K562 (cell line): ENCODE results near the gene NES. TPM values are rescaled to one million over a fixed set of nuclear protein-coding genes. Genes with fewer than 3 reads are reported as not detected.
A peak's percentile ranks its signal among the peaks of the same experiment; 100 is the strongest.
"Not testable (repeated sequence)": the region's sequence is repeated elsewhere in the genome, so short reads cannot be mapped to it uniquely, and the experiment has no call there.

Source experiments
- ATAC-seq: fragments of 200-7000 bp; cut with Tn5 transposase; 3 replicates; pipeline ENCODE4 v1.9.1; 2020; ENCODE audit warnings: moderate library complexity
- BruUV-seq: library from RNA; stranded (reverse); fragments of 400-500 nt; replicated peaks from 2 replicates; lab custom pipeline; 2021; lab: Mats Ljungman, UMichigan
- CTCF ChIA-PET: fragments of 300-600 bp; formaldehyde crosslinking; extraction: SDS; loops from one replicate; lab custom pipeline; 2021; ENCODE audit warnings: low intra/inter-chr PET ratio; lab: Yijun Ruan, JAX
- POLR2A ChIA-PET: fragments of 300-600, 350-650 bp; sonication (Branson Sonifier 250); formaldehyde crosslinking; extraction: SDS; loops from one replicate; lab custom pipeline; 2021; ENCODE audit warnings: antibody characterized with exemption, inconsistent platforms; lab: Yijun Ruan, JAX
- DNase-seq, 4 experiments: peaks; one replicate each; pipeline versions ENCODE4 v3.0.0 to v3.0.0-alpha.2; 2011 to 2018; ENCODE audit warnings: low spot score in 3 of 4, mixed read lengths in 3 of 4; ENCODE audit errors: extremely low read depth in 1 of 4
- FAIRE-seq: peaks from 2 replicates; lab custom pipeline; 2011; peaks lifted over from hg19 to GRCh38; lab: Jason Lieb, UNC
- H2AFZ ChIP-seq: 2 replicates; pipeline ENCODE4 v1.6.0; 2011; ENCODE audit warnings: low read depth, low read length, control low read depth, inconsistent platforms
- H3K27ac ChIP-seq: fragments of 200-600 bp; 3 replicates; pipeline ENCODE4 v1.8.0; 2011; ENCODE audit warnings: low read depth, mild to moderate bottlenecking, control low read depth, inconsistent platforms, low read length, moderate library complexity, mixed read lengths; ENCODE audit errors: extremely low read depth
- H3K27me3 ChIP-seq, 2 experiments: fragments of 300-600 bp in 1 of 2; 2 replicates in 1 of 2; 3 replicates in 1 of 2; pipeline versions ENCODE4 v1.6.0 to v1.8.0; 2011; ENCODE audit warnings: inconsistent platforms in 2 of 2, low read length in 2 of 2, mild to moderate bottlenecking in 1 of 2, mixed read lengths in 1 of 2, moderate library complexity in 1 of 2; ENCODE audit not compliant: control insufficient read depth in 2 of 2, insufficient read depth in 2 of 2
- H3K36me3 ChIP-seq: fragments of 300-600 bp; 3 replicates; pipeline ENCODE4 v1.8.0; 2011; ENCODE audit warnings: mild to moderate bottlenecking, low read length, inconsistent platforms; ENCODE audit not compliant: control insufficient read depth, insufficient read depth
- H3K4me1 ChIP-seq, 2 experiments: fragments of 200-600 bp in 1 of 2; replicated peaks in 1 of 2; 2 replicates in 1 of 2; 3 replicates in 1 of 2; pipeline versions ENCODE4 v1.5.1 to v1.8.0; 2011; ENCODE audit warnings: inconsistent platforms in 2 of 2, low read length in 2 of 2, mild to moderate bottlenecking in 1 of 2, mixed read lengths in 1 of 2, moderate library complexity in 1 of 2; ENCODE audit not compliant: control insufficient read depth in 2 of 2, insufficient read depth in 2 of 2
- H3K4me2 ChIP-seq: 2 replicates; pipeline ENCODE4 v1.6.1; 2011; ENCODE audit warnings: low read length, control low read depth, inconsistent platforms, mixed read lengths; ENCODE audit not compliant: insufficient read depth
- H3K4me3 ChIP-seq: fragments of 200-600 bp; sonication (generic), shearing (Covaris generic); 2 replicates; pipeline ENCODE4 v1.5.1; 2016; ENCODE audit warnings: control low read depth, inconsistent platforms
- H3K79me2 ChIP-seq: fragments of 200-600 bp; 3 replicates; pipeline ENCODE4 v1.8.0; 2011; ENCODE audit warnings: low read length, inconsistent platforms; ENCODE audit not compliant: control insufficient read depth, insufficient read depth
- H3K9ac ChIP-seq, 2 experiments: 2 replicates each; pipeline versions ENCODE4 v1.6.0 to v1.6.1; 2011; ENCODE audit warnings: low read depth in 2 of 2, low read length in 2 of 2, control low read depth in 1 of 2, inconsistent platforms in 1 of 2, mild to moderate bottlenecking in 1 of 2, mixed read lengths in 1 of 2; ENCODE audit not compliant: insufficient read depth in 1 of 2
- H3K9me1 ChIP-seq: one replicate; pipeline ENCODE4 v1.6.0; 2011; ENCODE audit warnings: inconsistent platforms, mild to moderate bottlenecking, low read length, moderate library complexity; ENCODE audit not compliant: control insufficient read depth, insufficient read depth
- H3K9me3 ChIP-seq: replicated peaks from 2 replicates; pipeline ENCODE4 v1.5.1; 2011; ENCODE audit warnings: low read depth, low read length, inconsistent platforms; ENCODE audit not compliant: control insufficient read depth, insufficient read depth
- H4K20me1 ChIP-seq: replicated peaks from 2 replicates; pipeline ENCODE4 v1.6.1; 2011; ENCODE audit warnings: low read length, inconsistent platforms, mixed read lengths; ENCODE audit not compliant: control insufficient read depth, insufficient read depth
- ARID2 ChIP-seq: fragments of 450-650 bp; IDR thresholded peaks from 2 replicates; pipeline ENCODE4 v1.6.1; 2017; ENCODE audit warnings: antibody characterized with exemption, mild to moderate bottlenecking
- BCOR ChIP-seq: fragments of 450-650 bp; IDR thresholded peaks from 2 replicates; pipeline ENCODE4 v1.6.1; 2016
- HLTF ChIP-seq: fragments of 450-650 bp; IDR thresholded peaks from 2 replicates; pipeline ENCODE4 v1.6.1; 2016
- SMARCC2 ChIP-seq: fragments of 450-650 bp; IDR thresholded peaks from 2 replicates; pipeline ENCODE4 v1.6.1; 2017; ENCODE audit warnings: antibody characterized with exemption, moderate library complexity, mild to moderate bottlenecking, low read depth
- SMARCE1 ChIP-seq: fragments of 450-650 bp; IDR thresholded peaks from 2 replicates; pipeline ENCODE4 v1.7.1; 2016; ENCODE audit warnings: mild to moderate bottlenecking
- ZNF384 ChIP-seq: IDR thresholded peaks from 2 replicates; pipeline ENCODE4 v1.6.1; 2012; ENCODE audit warnings: low read depth, low read length, improper control_type of control experiment
- WGBS: fragments of 100-300 bp; shearing (Covaris generic); methylation state at CpG from one replicate; pipeline ENCODE4 v1.1.6; 2016; ENCODE audit warnings: low coverage, mixed read lengths; ENCODE audit not compliant: insufficient coverage; ENCODE audit errors: missing lambda C conversion rate; 5-methylcytosine and 5-hydroxymethylcytosine counted together
- in situ Hi-C: fragments of 300-500 bp; cut with MboI; formaldehyde crosslinking; loops from 4 replicates; pipeline ENCODE4 v1.15.0; 2018; ENCODE audit warnings: inconsistent platforms, mixed read lengths
- intact Hi-C: fragments of 100-400 bp; cut with micrococcal nuclease; formaldehyde crosslinking; loops from 2 replicates; pipeline ENCODE4 v1.14.2; 2022
- polyA plus RNA-seq, 8 experiments: library from polyadenylated mRNA; depleted of rRNA in 4 of 8; stranded (reverse) in 5 of 8; unstranded in 3 of 8; fragments of >200 nt; fragmentation: Nextera tagmentation in 2 of 8; fragmentation: Illumina TruSeq in 1 of 8; extraction: Ambion mirVana in 2 of 8; extraction: Trizol in 1 of 8; gene quantifications; 2 replicates each; pipeline versions ENCODE4 v1.2.1 to v1.2.3, GENCODE V29; 2011 to 2014; ENCODE audit warnings: inconsistent platforms in 1 of 8, missing spikeins in 1 of 8
- total RNA-seq, 7 experiments: library from RNA; depleted of rRNA in 6 of 7; stranded (reverse); fragments of >200 nt in 6 of 7; fragmentation: Illumina TruSeq in 2 of 7; extraction: Trizol in 2 of 7; gene quantifications; 2 replicates each; pipeline versions ENCODE4 v1.2.1 to v1.2.3, GENCODE V29; 2011 to 2021; ENCODE audit warnings: low replicate concordance in 1 of 7
- TF ChIP-seq, protein P1 (sequence below), 3 experiments: IDR thresholded peaks in 2 of 3; conservative IDR thresholded peaks in 1 of 3; 2 replicates each; pipeline ENCODE4 v1.5.1; 2011 to 2012; ENCODE audit warnings: low read length in 3 of 3, mild to moderate bottlenecking in 3 of 3, control low read depth in 2 of 3, improper control_type of control experiment in 1 of 3, inconsistent platforms in 1 of 3, low read depth in 1 of 3, mixed read lengths in 1 of 3, moderate library complexity in 1 of 3; ENCODE audit not compliant: insufficient read depth in 2 of 3
- TF ChIP-seq, protein P2 (sequence below), 2 experiments: fragments of 450-650 bp; IDR thresholded peaks; 2 replicates each; pipeline ENCODE4 v1.6.1; 2016

The NES gene
- total and polyA plus RNA-seq, 9 of the 15 experiments (the other 6 are each of a cell fraction or from before 2014, with no cell fraction given), result 0.10 to 8.6 (median 4.2) TPM

- 4% methylated on average over 3 of the region's 9 CpGs for WGBS
- CTCF ChIA-PET, H3K27ac ChIP-seq, H4K20me1 ChIP-seq, H3K9me3 ChIP-seq, DNase-seq, H3K9ac ChIP-seq, BruUV-seq, ATAC-seq, H3K9me1 ChIP-seq, intact Hi-C loops, FAIRE-seq, in situ Hi-C loops, H3K36me3 ChIP-seq, H2AFZ ChIP-seq, H3K4me1 ChIP-seq, H3K4me2 ChIP-seq, H3K4me3 ChIP-seq, H3K79me2 ChIP-seq: not testable (repeated sequence)
- TF ChIP-seq, protein P1, sequence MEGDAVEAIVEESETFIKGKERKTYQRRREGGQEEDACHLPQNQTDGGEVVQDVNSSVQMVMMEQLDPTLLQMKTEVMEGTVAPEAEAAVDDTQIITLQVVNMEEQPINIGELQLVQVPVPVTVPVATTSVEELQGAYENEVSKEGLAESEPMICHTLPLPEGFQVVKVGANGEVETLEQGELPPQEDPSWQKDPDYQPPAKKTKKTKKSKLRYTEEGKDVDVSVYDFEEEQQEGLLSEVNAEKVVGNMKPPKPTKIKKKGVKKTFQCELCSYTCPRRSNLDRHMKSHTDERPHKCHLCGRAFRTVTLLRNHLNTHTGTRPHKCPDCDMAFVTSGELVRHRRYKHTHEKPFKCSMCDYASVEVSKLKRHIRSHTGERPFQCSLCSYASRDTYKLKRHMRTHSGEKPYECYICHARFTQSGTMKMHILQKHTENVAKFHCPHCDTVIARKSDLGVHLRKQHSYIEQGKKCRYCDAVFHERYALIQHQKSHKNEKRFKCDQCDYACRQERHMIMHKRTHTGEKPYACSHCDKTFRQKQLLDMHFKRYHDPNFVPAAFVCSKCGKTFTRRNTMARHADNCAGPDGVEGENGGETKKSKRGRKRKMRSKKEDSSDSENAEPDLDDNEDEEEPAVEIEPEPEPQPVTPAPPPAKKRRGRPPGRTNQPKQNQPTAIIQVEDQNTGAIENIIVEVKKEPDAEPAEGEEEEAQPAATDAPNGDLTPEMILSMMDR (IDR thresholded peaks at IDR 0.05 in 2 of 3, conservative IDR thresholded peaks at IDR 0.05 in 1 of 3; ENCODE audit: insufficient read depth in 2 of 3, low read depth in 1 of 3, low read length in 3 of 3), result peak in 1 of 3 experiments; percentile 17; a peak in 1 of 6 replicates
- TF ChIP-seq BCOR (0 out of 2 replicates have a peak, but pooled peaks have one; percentile 20), SMARCE1 (0 out of 2 replicates have a peak, but pooled peaks have one; percentile 23), ZNF384 (peak; percentile 5; the same call in 1 of the 2 replicates), SMARCC2 (0 out of 2 replicates have a peak, but pooled peaks have one; percentile 26), ARID2 (0 out of 2 replicates have a peak, but pooled peaks have one; percentile 21), HLTF (peak; percentile 22; the same call in 1 of the 2 replicates)
- TF ChIP-seq, protein P2, sequence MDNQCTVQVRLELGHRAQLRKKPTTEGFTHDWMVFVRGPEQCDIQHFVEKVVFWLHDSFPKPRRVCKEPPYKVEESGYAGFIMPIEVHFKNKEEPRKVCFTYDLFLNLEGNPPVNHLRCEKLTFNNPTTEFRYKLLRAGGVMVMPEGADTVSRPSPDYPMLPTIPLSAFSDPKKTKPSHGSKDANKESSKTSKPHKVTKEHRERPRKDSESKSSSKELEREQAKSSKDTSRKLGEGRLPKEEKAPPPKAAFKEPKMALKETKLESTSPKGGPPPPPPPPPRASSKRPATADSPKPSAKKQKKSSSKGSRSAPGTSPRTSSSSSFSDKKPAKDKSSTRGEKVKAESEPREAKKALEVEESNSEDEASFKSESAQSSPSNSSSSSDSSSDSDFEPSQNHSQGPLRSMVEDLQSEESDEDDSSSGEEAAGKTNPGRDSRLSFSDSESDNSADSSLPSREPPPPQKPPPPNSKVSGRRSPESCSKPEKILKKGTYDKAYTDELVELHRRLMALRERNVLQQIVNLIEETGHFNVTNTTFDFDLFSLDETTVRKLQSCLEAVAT (IDR thresholded peaks at IDR 0.05), result 0 out of 4 replicates have a peak, but pooled peaks of 1 of the 2 experiments have one; percentile 19
- POLR2A ChIA-PET, result interaction anchor here (0.6 to 3.3 kb wide), 4 partner anchors 9 to 85 kb away, joined by 3 to 21 read pairs (median 4); partner anchors contain the start of gene HAPLN2
- H3K27me3 ChIP-seq, result peaks cover 20% of the 10 kb centered on the region in 2 experiments; a peak in 4 of 5 replicates
These were observed 46.1 kb downstream of the NES start for GRCh38 chr1:156631152-156631551.
